K562 (cell line): ENCODE measurements around the gene DIP2A. TPM values are rescaled to one million over a fixed set of nuclear protein-coding genes. Genes with fewer than 3 reads are reported as not detected.

Experiments
- ATAC-seq: fragments of 200-7000 bp; cut with Tn5 transposase; 3 replicates; pipeline ENCODE4 v1.9.1; 2020; ENCODE audit warnings: moderate library complexity
- BruUV-seq: library from RNA; stranded (reverse); fragments of 400-500 nt; replicated peaks from 2 replicates; lab custom pipeline; 2021; lab: Mats Ljungman, UMichigan
- CTCF ChIA-PET: fragments of 300-600 bp; formaldehyde crosslinking; extraction: SDS; loops from one replicate; lab custom pipeline; 2021; ENCODE audit warnings: low intra/inter-chr PET ratio; lab: Yijun Ruan, JAX
- POLR2A ChIA-PET: fragments of 300-600, 350-650 bp; sonication (Branson Sonifier 250); formaldehyde crosslinking; extraction: SDS; loops from one replicate; lab custom pipeline; 2021; ENCODE audit warnings: antibody characterized with exemption, inconsistent platforms; lab: Yijun Ruan, JAX
- DNase-seq, 4 experiments: peaks; one replicate each; pipeline versions ENCODE4 v3.0.0 to v3.0.0-alpha.2; 2011 to 2018; ENCODE audit warnings: low spot score in 3 of 4, mixed read lengths in 3 of 4; ENCODE audit errors: extremely low read depth in 1 of 4
- FAIRE-seq: peaks from 2 replicates; lab custom pipeline; 2011; peaks lifted over from hg19 to GRCh38; lab: Jason Lieb, UNC
- H2AFZ ChIP-seq: 2 replicates; pipeline ENCODE4 v1.6.0; 2011; ENCODE audit warnings: low read depth, low read length, control low read depth, inconsistent platforms
- H3K27ac ChIP-seq: fragments of 200-600 bp; 3 replicates; pipeline ENCODE4 v1.8.0; 2011; ENCODE audit warnings: low read depth, mild to moderate bottlenecking, control low read depth, inconsistent platforms, low read length, moderate library complexity, mixed read lengths; ENCODE audit errors: extremely low read depth
- H3K27me3 ChIP-seq, 2 experiments: fragments of 300-600 bp in 1 of 2; 2 replicates in 1 of 2; 3 replicates in 1 of 2; pipeline versions ENCODE4 v1.6.0 to v1.8.0; 2011; ENCODE audit warnings: inconsistent platforms in 2 of 2, low read length in 2 of 2, mild to moderate bottlenecking in 1 of 2, mixed read lengths in 1 of 2, moderate library complexity in 1 of 2; ENCODE audit not compliant: control insufficient read depth in 2 of 2, insufficient read depth in 2 of 2
- H3K36me3 ChIP-seq: fragments of 300-600 bp; 3 replicates; pipeline ENCODE4 v1.8.0; 2011; ENCODE audit warnings: mild to moderate bottlenecking, low read length, inconsistent platforms; ENCODE audit not compliant: control insufficient read depth, insufficient read depth
- H3K4me1 ChIP-seq, 2 experiments: fragments of 200-600 bp in 1 of 2; replicated peaks in 1 of 2; 2 replicates in 1 of 2; 3 replicates in 1 of 2; pipeline versions ENCODE4 v1.5.1 to v1.8.0; 2011; ENCODE audit warnings: inconsistent platforms in 2 of 2, low read length in 2 of 2, mild to moderate bottlenecking in 1 of 2, mixed read lengths in 1 of 2, moderate library complexity in 1 of 2; ENCODE audit not compliant: control insufficient read depth in 2 of 2, insufficient read depth in 2 of 2
- H3K4me2 ChIP-seq: 2 replicates; pipeline ENCODE4 v1.6.1; 2011; ENCODE audit warnings: low read length, control low read depth, inconsistent platforms, mixed read lengths; ENCODE audit not compliant: insufficient read depth
- H3K4me3 ChIP-seq: fragments of 200-600 bp; sonication (generic), shearing (Covaris generic); 2 replicates; pipeline ENCODE4 v1.5.1; 2016; ENCODE audit warnings: control low read depth, inconsistent platforms
- H3K79me2 ChIP-seq: fragments of 200-600 bp; 3 replicates; pipeline ENCODE4 v1.8.0; 2011; ENCODE audit warnings: low read length, inconsistent platforms; ENCODE audit not compliant: control insufficient read depth, insufficient read depth
- H3K9ac ChIP-seq, 2 experiments: 2 replicates each; pipeline versions ENCODE4 v1.6.0 to v1.6.1; 2011; ENCODE audit warnings: low read depth in 2 of 2, low read length in 2 of 2, control low read depth in 1 of 2, inconsistent platforms in 1 of 2, mild to moderate bottlenecking in 1 of 2, mixed read lengths in 1 of 2; ENCODE audit not compliant: insufficient read depth in 1 of 2
- H3K9me1 ChIP-seq: one replicate; pipeline ENCODE4 v1.6.0; 2011; ENCODE audit warnings: inconsistent platforms, mild to moderate bottlenecking, low read length, moderate library complexity; ENCODE audit not compliant: control insufficient read depth, insufficient read depth
- H3K9me3 ChIP-seq: replicated peaks from 2 replicates; pipeline ENCODE4 v1.5.1; 2011; ENCODE audit warnings: low read depth, low read length, inconsistent platforms; ENCODE audit not compliant: control insufficient read depth, insufficient read depth
- H4K20me1 ChIP-seq: replicated peaks from 2 replicates; pipeline ENCODE4 v1.6.1; 2011; ENCODE audit warnings: low read length, inconsistent platforms, mixed read lengths; ENCODE audit not compliant: control insufficient read depth, insufficient read depth
- ARID1B ChIP-seq: fragments of 450-650 bp; IDR thresholded peaks from 2 replicates; pipeline ENCODE4 v1.6.1; 2016; ENCODE audit warnings: antibody characterized with exemption, mild to moderate bottlenecking, inconsistent platforms
- C11orf30 ChIP-seq: fragments of 450-650 bp; IDR thresholded peaks from 2 replicates; pipeline ENCODE4 v1.6.1; 2016; ENCODE audit warnings: low read depth, mild to moderate bottlenecking
- CEBPB ChIP-seq: fragments of 450-650 bp; IDR thresholded peaks from 2 replicates; pipeline ENCODE4 v1.6.1; 2016; ENCODE audit warnings: missing genetic modification characterization, missing compliant biosample characterization
- CTBP1 ChIP-seq: fragments of 450-650 bp; IDR thresholded peaks from 2 replicates; pipeline ENCODE4 v1.6.1; 2016; ENCODE audit warnings: borderline replicate concordance
- DIDO1 ChIP-seq: fragments of 450-650 bp; IDR thresholded peaks from 2 replicates; pipeline ENCODE4 v1.6.1; 2016; ENCODE audit warnings: low read depth, missing biosample characterization, missing genetic modification characterization
- MNT ChIP-seq, 2 experiments: fragments of 450-650 bp; conservative IDR thresholded peaks; 2 replicates each; pipeline ENCODE4 v1.6.1; 2017; ENCODE audit warnings: mild to moderate bottlenecking in 2 of 2, moderate library complexity in 2 of 2
- MYC ChIP-seq, 2 experiments: fragments of 250-450 bp in 1 of 2; sonication (Bioruptor Pico) in 1 of 2; IDR thresholded peaks; 2 replicates each; pipeline versions ENCODE4 v1.5.1 to v1.6.1; 2012 to 2021; ENCODE audit warnings: low read depth in 2 of 2, borderline replicate concordance in 1 of 2, improper control_type of control experiment in 1 of 2, low read length in 1 of 2, mild to moderate bottlenecking in 1 of 2, moderate library complexity in 1 of 2
- NFE2 ChIP-seq: IDR thresholded peaks from 2 replicates; pipeline ENCODE4 v1.6.1; 2014; ENCODE audit warnings: antibody characterized with exemption, low read depth
- PREB ChIP-seq: sonication (generic); formaldehyde crosslinking; IDR thresholded peaks from 2 replicates; pipeline ENCODE4 v1.8.1; 2023; ENCODE audit warnings: mild to moderate bottlenecking, missing genetic modification reagents
- TFAM ChIP-seq: fragments of 250-450 bp; sonication (Bioruptor Pico); conservative IDR thresholded peaks from 2 replicates; pipeline ENCODE4 v1.5.0; 2021; ENCODE audit warnings: mild to moderate bottlenecking, moderate library complexity
- WGBS: fragments of 100-300 bp; shearing (Covaris generic); methylation state at CpG from one replicate; pipeline ENCODE4 v1.1.6; 2016; ENCODE audit warnings: low coverage, mixed read lengths; ENCODE audit not compliant: insufficient coverage; ENCODE audit errors: missing lambda C conversion rate; 5-methylcytosine and 5-hydroxymethylcytosine counted together
- in situ Hi-C: fragments of 300-500 bp; cut with MboI; formaldehyde crosslinking; loops from 4 replicates; pipeline ENCODE4 v1.15.0; 2018; ENCODE audit warnings: inconsistent platforms, mixed read lengths
- intact Hi-C: fragments of 100-400 bp; cut with micrococcal nuclease; formaldehyde crosslinking; loops from 2 replicates; pipeline ENCODE4 v1.14.2; 2022
- polyA plus RNA-seq, 8 experiments: library from polyadenylated mRNA; depleted of rRNA in 4 of 8; stranded (reverse) in 5 of 8; unstranded in 3 of 8; fragments of >200 nt; fragmentation: Nextera tagmentation in 2 of 8; fragmentation: Illumina TruSeq in 1 of 8; extraction: Ambion mirVana in 2 of 8; extraction: Trizol in 1 of 8; gene quantifications; 2 replicates each; pipeline versions ENCODE4 v1.2.1 to v1.2.3, GENCODE V29; 2011 to 2014; ENCODE audit warnings: inconsistent platforms in 1 of 8, missing spikeins in 1 of 8
- total RNA-seq, 7 experiments: library from RNA; depleted of rRNA in 6 of 7; stranded (reverse); fragments of >200 nt in 6 of 7; fragmentation: Illumina TruSeq in 2 of 7; extraction: Trizol in 2 of 7; gene quantifications; 2 replicates each; pipeline versions ENCODE4 v1.2.1 to v1.2.3, GENCODE V29; 2011 to 2021; ENCODE audit warnings: low replicate concordance in 1 of 7

Gene DIP2A
- total and polyA plus RNA-seq, 9 of the 15 experiments (the other 6 are each of a cell fraction or from before 2014, with no cell fraction given) = 4.3 to 34.5 (median 20.3) TPM

- TF ChIP-seq MNT (conservative IDR thresholded peaks at IDR 0.05) = 0 out of 4 replicates have a peak, but pooled peaks of 1 of the 2 experiments have one; percentile 31
- TF ChIP-seq PREB (CRISPR knock-in tag) = no peak
- TF ChIP-seq MYC (IDR thresholded peaks at IDR 0.05; ENCODE audit: low read depth, low read length) = 0 out of 2 replicates have a peak, but pooled peaks have one; percentile 55
- TF ChIP-seq MYC (CRISPR knock-in tag; IDR thresholded peaks at IDR 0.05; ENCODE audit: borderline replicate concordance, low read depth) = no peak
- TF ChIP-seq, all 486 proteins: peak for 12
Observed at GRCh38 chr21:46598581-46599572, 140.2 kb downstream of the DIP2A start (continued).

- POLR2A ChIA-PET = no interaction called here
- Histone ChIP-seq H4K20me1 (no peaks in the 10 kb centered on the region), H3K36me3 (no peaks in the 10 kb centered on the region), H3K4me2 (no peak overlapping the region), H3K4me3 (no peak overlapping the region), H2AFZ (no peak overlapping the region), H3K4me1 (peaks cover 20 to 22% of the 10 kb centered on the region in 2 experiments; a peak in 4 of 5 replicates), H3K27ac (no peak overlapping the region), H3K9me1 (no peaks in the 10 kb centered on the region)
- ATAC-seq (no peak), FAIRE-seq (no peak), DNase-seq (no peak)
- CTCF ChIA-PET = no interaction called here
- no TSS peak for BruUV-seq
- intact Hi-C loops = no loop called here
- TF ChIP-seq NFE2 = peak; percentile 54
- TF ChIP-seq ARID1B = peak; percentile 24; the same call in 1 of the 2 replicates
- TF ChIP-seq CEBPB (tag) = peak; percentile 61
- peak; percentile 45; the same call in 1 of the 2 replicates for TF ChIP-seq C11orf30
- no peak for TF ChIP-seq TFAM (CRISPR knock-in tag)
- no peak for TF ChIP-seq DIDO1 (tag)
- TF ChIP-seq CTBP1 = peak; percentile 30; the same call in 1 of the 2 replicates
- TF ChIP-seq, all 486 proteins: peak for 5
- no peaks in the 10 kb centered on the region for H3K9me3 ChIP-seq
- no peaks in the 10 kb centered on the region for H3K79me2 ChIP-seq
- WGBS = 12% methylated on average over 5 of the region's 5 CpGs
- H3K9ac ChIP-seq = no peak overlapping the region; a peak in 1 of 4 replicates
- H3K27me3 ChIP-seq = peaks cover 8 to 12% of the 10 kb centered on the region in 2 experiments; a peak in 3 of 5 replicates
- in situ Hi-C loops = no loop called here
Observed at GRCh38 chr21:46600305-46600704, 141.6 kb downstream of the DIP2A start.
